Neural cell (in vitro differentiated cells): ENCODE results near the gene PPFIA3. TPM values are rescaled to one million over a fixed set of nuclear protein-coding genes. Genes with fewer than 3 reads are reported as not detected.
A peak's percentile ranks its signal among the peaks of the same experiment; 100 is the strongest.

Experiments used
- H2AFZ ChIP-seq: fragments of 200-600, 300-800 bp; sonication (generic), shearing (Covaris generic); 2 replicates; pipeline ENCODE4 v1.6.0; 2014; ENCODE audit warnings: low read depth, mild to moderate bottlenecking, antibody characterized with exemption, low read length, moderate library complexity
- H3F3A ChIP-seq: fragments of 200-600 bp; shearing (Covaris generic); 2 replicates; pipeline ENCODE4 v1.6.1; 2016; ENCODE audit warnings: mild to moderate bottlenecking, moderate library complexity, mixed read lengths, antibody characterized with exemption, low read length; ENCODE audit not compliant: insufficient read depth, poor library complexity, severe bottlenecking
- H3K27ac ChIP-seq: fragments of 200-600, 300-800 bp; sonication (generic), shearing (Covaris generic); 2 replicates; pipeline ENCODE4 v1.5.1; 2014; ENCODE audit warnings: mild to moderate bottlenecking, low read length, moderate library complexity
- H3K27me3 ChIP-seq: fragments of 300-800, 200-600 bp; sonication (generic), shearing (Covaris generic); 2 replicates; pipeline ENCODE4 v1.6.0; 2014; ENCODE audit warnings: mild to moderate bottlenecking, low read depth, low read length, moderate library complexity; ENCODE audit not compliant: insufficient read depth
- H3K36me3 ChIP-seq: fragments of 300-800, 200-600 bp; sonication (generic), shearing (Covaris generic); 2 replicates; pipeline ENCODE4 v1.5.1; 2014; ENCODE audit warnings: mild to moderate bottlenecking, antibody characterized with exemption, low read length, moderate library complexity; ENCODE audit not compliant: insufficient read depth
- H3K4me2 ChIP-seq: fragments of 300-800, 200-600 bp; sonication (generic), shearing (Covaris generic); 2 replicates; pipeline ENCODE4 v1.6.0; 2014; ENCODE audit warnings: mild to moderate bottlenecking, low read length
- H3K4me3 ChIP-seq: fragments of 300-800, 200-600 bp; sonication (generic), shearing (Covaris generic); 2 replicates; pipeline ENCODE4 v1.5.1; 2014; ENCODE audit warnings: mild to moderate bottlenecking, low read length, moderate library complexity
- H3K79me2 ChIP-seq: fragments of 200-600 bp; shearing (Covaris generic); replicated peaks from 2 replicates; pipeline ENCODE4 v1.6.0; 2014; ENCODE audit warnings: mild to moderate bottlenecking, low read length, moderate library complexity; ENCODE audit not compliant: insufficient read depth
- H3K9ac ChIP-seq: fragments of 300-800, 200-600 bp; sonication (generic), shearing (Covaris generic); 2 replicates; pipeline ENCODE4 v1.6.1; 2016; ENCODE audit warnings: mild to moderate bottlenecking, low read length, mixed read lengths
- H3K9me2 ChIP-seq: fragments of 200-600 bp; shearing (Covaris generic); 2 replicates; pipeline ENCODE4 v1.6.1; 2016; ENCODE audit warnings: mild to moderate bottlenecking, low read length, mixed read lengths; ENCODE audit not compliant: insufficient read depth
- H3K9me3 ChIP-seq: fragments of 200-600, 300-800 bp; sonication (generic), shearing (Covaris generic); 2 replicates; pipeline ENCODE4 v1.6.1; 2016; ENCODE audit warnings: mild to moderate bottlenecking, mixed run types, low read length, moderate library complexity, mixed read lengths
- H4K20me1 ChIP-seq: fragments of 200-600 bp; shearing (Covaris generic); 2 replicates; pipeline ENCODE4 v1.6.1; 2016; ENCODE audit warnings: mild to moderate bottlenecking, mixed run types; ENCODE audit not compliant: insufficient read depth
- EP300 ChIP-seq: fragments of 450-650 bp; conservative IDR thresholded peaks from 2 replicates; pipeline ENCODE4 v1.6.1; 2014; ENCODE audit warnings: antibody characterized with exemption, mild to moderate bottlenecking, moderate library complexity; ENCODE audit not compliant: poor library complexity, severe bottlenecking
- EZH2 ChIP-seq: fragments of 200-600, 300-800 bp; shearing (Covaris generic), sonication (generic); IDR thresholded peaks from 2 replicates; pipeline ENCODE4 v1.6.1; 2014; ENCODE audit warnings: antibody characterized with exemption, low read length, borderline replicate concordance, mild to moderate bottlenecking; ENCODE audit not compliant: insufficient read depth, poor library complexity, severe bottlenecking
- MXI1 ChIP-seq: fragments of 450-650 bp; conservative IDR thresholded peaks from 2 replicates; pipeline ENCODE4 v1.6.1; 2014; ENCODE audit warnings: antibody characterized with exemption, mild to moderate bottlenecking; ENCODE audit not compliant: poor library complexity, severe bottlenecking
- POLR2AphosphoS5 ChIP-seq: IDR thresholded peaks from 2 replicates; pipeline ENCODE4 v1.6.1; 2012
- RAD21 ChIP-seq: fragments of 450-650 bp; conservative IDR thresholded peaks from 2 replicates; pipeline ENCODE4 v1.6.1; 2014; ENCODE audit warnings: antibody characterized with exemption, mild to moderate bottlenecking, moderate library complexity
- REST ChIP-seq: IDR thresholded peaks from 2 replicates; pipeline ENCODE4 v1.6.1; 2012; ENCODE audit warnings: borderline replicate concordance
- SMC3 ChIP-seq: fragments of 450-650 bp; conservative IDR thresholded peaks from 2 replicates; pipeline ENCODE4 v1.6.1; 2014; ENCODE audit warnings: antibody characterized with exemption, mild to moderate bottlenecking, moderate library complexity; ENCODE audit not compliant: poor library complexity
- TAF1 ChIP-seq: IDR thresholded peaks from 2 replicates; pipeline ENCODE4 v1.6.1; 2012; ENCODE audit warnings: low read depth
- polyA plus RNA-seq: library from polyadenylated mRNA; depleted of rRNA; stranded (reverse); fragments of >200 nt; gene quantifications from 2 replicates; pipeline ENCODE4 v1.2.3, GENCODE V29; 2014
- TF ChIP-seq, protein P1 (sequence below): fragments of 450-650 bp; IDR thresholded peaks from 2 replicates; pipeline ENCODE4 v1.5.1; 2014; ENCODE audit warnings: antibody characterized with exemption, mild to moderate bottlenecking, moderate library complexity; ENCODE audit not compliant: poor library complexity, severe bottlenecking

PPFIA3 gene
- polyA plus RNA-seq, 1 donor from 2014 or later: 80.7 TPM

DNA sequence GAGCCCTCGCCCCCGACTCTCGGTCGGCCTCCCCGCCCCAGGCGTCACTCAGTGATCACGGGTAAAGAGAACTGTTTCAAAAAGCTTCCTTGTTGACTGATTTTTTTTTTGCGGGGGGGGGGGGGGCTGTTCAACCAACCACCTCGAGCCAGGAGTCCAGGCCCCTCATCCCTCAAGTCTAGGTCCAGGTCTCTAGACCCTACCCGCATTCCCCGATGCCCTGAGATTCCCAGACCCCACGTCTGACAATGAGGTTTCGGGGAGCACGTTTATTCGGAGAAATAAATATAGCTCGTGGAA, 31.6 kb downstream of the PPFIA3 start:
- Histone ChIP-seq H2AFZ (no peak overlapping the region), H3K9me2 (no peaks in the 10 kb centered on the region), H3K9me3 (no peaks in the 10 kb centered on the region), H4K20me1 (no peaks in the 10 kb centered on the region), H3K4me2 (peak overlapping the region; percentile 76), H3F3A (no peaks in the 10 kb centered on the region), H3K79me2 (no peaks in the 10 kb centered on the region), H3K36me3 (no peaks in the 10 kb centered on the region), H3K27ac (peak overlapping the region; percentile 78), H3K9ac (peak overlapping the region; percentile 79), H3K27me3 (no peaks in the 10 kb centered on the region), H3K4me3 (peak overlapping the region; percentile 96)
- TF ChIP-seq, protein P1, sequence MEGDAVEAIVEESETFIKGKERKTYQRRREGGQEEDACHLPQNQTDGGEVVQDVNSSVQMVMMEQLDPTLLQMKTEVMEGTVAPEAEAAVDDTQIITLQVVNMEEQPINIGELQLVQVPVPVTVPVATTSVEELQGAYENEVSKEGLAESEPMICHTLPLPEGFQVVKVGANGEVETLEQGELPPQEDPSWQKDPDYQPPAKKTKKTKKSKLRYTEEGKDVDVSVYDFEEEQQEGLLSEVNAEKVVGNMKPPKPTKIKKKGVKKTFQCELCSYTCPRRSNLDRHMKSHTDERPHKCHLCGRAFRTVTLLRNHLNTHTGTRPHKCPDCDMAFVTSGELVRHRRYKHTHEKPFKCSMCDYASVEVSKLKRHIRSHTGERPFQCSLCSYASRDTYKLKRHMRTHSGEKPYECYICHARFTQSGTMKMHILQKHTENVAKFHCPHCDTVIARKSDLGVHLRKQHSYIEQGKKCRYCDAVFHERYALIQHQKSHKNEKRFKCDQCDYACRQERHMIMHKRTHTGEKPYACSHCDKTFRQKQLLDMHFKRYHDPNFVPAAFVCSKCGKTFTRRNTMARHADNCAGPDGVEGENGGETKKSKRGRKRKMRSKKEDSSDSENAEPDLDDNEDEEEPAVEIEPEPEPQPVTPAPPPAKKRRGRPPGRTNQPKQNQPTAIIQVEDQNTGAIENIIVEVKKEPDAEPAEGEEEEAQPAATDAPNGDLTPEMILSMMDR: no peak
- TF ChIP-seq POLR2AphosphoS5 (no peak), RAD21 (no peak), EZH2 (no peak), EP300 (no peak), MXI1 (no peak), TAF1 (no peak), SMC3 (no peak), REST (no peak)

- H3K36me3 ChIP-seq: no peaks in the 10 kb centered on the region
- H3K9ac ChIP-seq: peak overlapping the region; percentile 79
Observed at GRCh38 chr19:49151267-49152118, 32.1 kb downstream of the PPFIA3 start.

More at GRCh38 chr19:49151267-49152118, 32.1 kb downstream of the PPFIA3 start:
- Histone ChIP-seq H3K9me3 (no peaks in the 10 kb centered on the region), H3K4me2 (no peak overlapping the region), H3K4me3 (peak overlapping the region; percentile 96), H3K27ac (no peak overlapping the region), H3K9me2 (no peaks in the 10 kb centered on the region), H3K79me2 (no peaks in the 10 kb centered on the region), H4K20me1 (no peaks in the 10 kb centered on the region), H3F3A (no peaks in the 10 kb centered on the region), H2AFZ (no peak overlapping the region), H3K27me3 (no peaks in the 10 kb centered on the region)
- no peak for TF ChIP-seq RAD21
- TF ChIP-seq EP300: no peak
- TF ChIP-seq EZH2: no peak
- TF ChIP-seq TAF1: no peak
- TF ChIP-seq REST: no peak
- TF ChIP-seq SMC3: no peak
- no peak for TF ChIP-seq POLR2AphosphoS5
- TF ChIP-seq MXI1: no peak
- TF ChIP-seq, protein P1: no peak
